ENCODE results near the gene SYNCRIP.

DNA sequence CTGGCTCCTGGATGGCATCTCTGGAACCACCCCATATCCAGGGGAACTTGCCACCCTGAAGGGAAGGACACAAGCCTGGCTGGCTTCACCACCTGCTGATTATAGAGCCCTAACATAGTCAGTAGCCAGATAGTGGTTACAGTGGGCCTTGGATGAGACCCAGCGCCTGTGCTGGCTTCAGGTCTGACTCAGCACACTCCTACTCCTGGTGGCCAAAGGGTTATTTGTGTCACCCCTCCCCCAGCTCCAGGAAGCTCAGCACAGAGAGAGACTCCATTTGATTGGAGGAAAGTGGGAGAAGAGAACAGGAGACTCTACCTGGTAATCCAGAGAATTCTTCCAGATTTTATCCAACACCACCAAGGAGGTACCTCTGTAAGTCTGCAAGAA lies 61.8 kb downstream of the SYNCRIP start:
- TF ChIP-seq, protein P1, sequence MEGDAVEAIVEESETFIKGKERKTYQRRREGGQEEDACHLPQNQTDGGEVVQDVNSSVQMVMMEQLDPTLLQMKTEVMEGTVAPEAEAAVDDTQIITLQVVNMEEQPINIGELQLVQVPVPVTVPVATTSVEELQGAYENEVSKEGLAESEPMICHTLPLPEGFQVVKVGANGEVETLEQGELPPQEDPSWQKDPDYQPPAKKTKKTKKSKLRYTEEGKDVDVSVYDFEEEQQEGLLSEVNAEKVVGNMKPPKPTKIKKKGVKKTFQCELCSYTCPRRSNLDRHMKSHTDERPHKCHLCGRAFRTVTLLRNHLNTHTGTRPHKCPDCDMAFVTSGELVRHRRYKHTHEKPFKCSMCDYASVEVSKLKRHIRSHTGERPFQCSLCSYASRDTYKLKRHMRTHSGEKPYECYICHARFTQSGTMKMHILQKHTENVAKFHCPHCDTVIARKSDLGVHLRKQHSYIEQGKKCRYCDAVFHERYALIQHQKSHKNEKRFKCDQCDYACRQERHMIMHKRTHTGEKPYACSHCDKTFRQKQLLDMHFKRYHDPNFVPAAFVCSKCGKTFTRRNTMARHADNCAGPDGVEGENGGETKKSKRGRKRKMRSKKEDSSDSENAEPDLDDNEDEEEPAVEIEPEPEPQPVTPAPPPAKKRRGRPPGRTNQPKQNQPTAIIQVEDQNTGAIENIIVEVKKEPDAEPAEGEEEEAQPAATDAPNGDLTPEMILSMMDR (IDR thresholded peaks at IDR 0.05; ENCODE audit: low read depth, low read length, missing input control), result no peak
- no peak for TF ChIP-seq TAF1 (conservative IDR thresholded peaks at IDR 0.05)
- no peak for TF ChIP-seq YY1 (IDR thresholded peaks at IDR 0.05)
- TF ChIP-seq, protein P2, sequence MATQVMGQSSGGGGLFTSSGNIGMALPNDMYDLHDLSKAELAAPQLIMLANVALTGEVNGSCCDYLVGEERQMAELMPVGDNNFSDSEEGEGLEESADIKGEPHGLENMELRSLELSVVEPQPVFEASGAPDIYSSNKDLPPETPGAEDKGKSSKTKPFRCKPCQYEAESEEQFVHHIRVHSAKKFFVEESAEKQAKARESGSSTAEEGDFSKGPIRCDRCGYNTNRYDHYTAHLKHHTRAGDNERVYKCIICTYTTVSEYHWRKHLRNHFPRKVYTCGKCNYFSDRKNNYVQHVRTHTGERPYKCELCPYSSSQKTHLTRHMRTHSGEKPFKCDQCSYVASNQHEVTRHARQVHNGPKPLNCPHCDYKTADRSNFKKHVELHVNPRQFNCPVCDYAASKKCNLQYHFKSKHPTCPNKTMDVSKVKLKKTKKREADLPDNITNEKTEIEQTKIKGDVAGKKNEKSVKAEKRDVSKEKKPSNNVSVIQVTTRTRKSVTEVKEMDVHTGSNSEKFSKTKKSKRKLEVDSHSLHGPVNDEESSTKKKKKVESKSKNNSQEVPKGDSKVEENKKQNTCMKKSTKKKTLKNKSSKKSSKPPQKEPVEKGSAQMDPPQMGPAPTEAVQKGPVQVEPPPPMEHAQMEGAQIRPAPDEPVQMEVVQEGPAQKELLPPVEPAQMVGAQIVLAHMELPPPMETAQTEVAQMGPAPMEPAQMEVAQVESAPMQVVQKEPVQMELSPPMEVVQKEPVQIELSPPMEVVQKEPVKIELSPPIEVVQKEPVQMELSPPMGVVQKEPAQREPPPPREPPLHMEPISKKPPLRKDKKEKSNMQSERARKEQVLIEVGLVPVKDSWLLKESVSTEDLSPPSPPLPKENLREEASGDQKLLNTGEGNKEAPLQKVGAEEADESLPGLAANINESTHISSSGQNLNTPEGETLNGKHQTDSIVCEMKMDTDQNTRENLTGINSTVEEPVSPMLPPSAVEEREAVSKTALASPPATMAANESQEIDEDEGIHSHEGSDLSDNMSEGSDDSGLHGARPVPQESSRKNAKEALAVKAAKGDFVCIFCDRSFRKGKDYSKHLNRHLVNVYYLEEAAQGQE (IDR thresholded peaks at IDR 0.05), result no peak
- TF ChIP-seq, protein P3, sequence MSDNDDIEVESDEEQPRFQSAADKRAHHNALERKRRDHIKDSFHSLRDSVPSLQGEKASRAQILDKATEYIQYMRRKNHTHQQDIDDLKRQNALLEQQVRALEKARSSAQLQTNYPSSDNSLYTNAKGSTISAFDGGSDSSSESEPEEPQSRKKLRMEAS (IDR thresholded peaks at IDR 0.05), result no peak
- TF ChIP-seq, protein P4, sequence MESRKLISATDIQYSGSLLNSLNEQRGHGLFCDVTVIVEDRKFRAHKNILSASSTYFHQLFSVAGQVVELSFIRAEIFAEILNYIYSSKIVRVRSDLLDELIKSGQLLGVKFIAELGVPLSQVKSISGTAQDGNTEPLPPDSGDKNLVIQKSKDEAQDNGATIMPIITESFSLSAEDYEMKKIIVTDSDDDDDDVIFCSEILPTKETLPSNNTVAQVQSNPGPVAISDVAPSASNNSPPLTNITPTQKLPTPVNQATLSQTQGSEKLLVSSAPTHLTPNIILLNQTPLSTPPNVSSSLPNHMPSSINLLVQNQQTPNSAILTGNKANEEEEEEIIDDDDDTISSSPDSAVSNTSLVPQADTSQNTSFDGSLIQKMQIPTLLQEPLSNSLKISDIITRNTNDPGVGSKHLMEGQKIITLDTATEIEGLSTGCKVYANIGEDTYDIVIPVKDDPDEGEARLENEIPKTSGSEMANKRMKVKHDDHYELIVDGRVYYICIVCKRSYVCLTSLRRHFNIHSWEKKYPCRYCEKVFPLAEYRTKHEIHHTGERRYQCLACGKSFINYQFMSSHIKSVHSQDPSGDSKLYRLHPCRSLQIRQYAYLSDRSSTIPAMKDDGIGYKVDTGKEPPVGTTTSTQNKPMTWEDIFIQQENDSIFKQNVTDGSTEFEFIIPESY (IDR thresholded peaks at IDR 0.05), result no peak
- TF ChIP-seq RAD21 (IDR thresholded peaks at IDR 0.05), result no peak

Measured in liver (tissue), 3 donors.